Caco-2 (cell line): ENCODE results near the gene GSG1L. TPM values are rescaled to one million over a fixed set of nuclear protein-coding genes. Genes with fewer than 3 reads are reported as not detected.

Source experiments
- BruUV-seq: library from RNA; stranded (reverse); fragments of 400-500 nt; replicated peaks from 2 replicates; lab custom pipeline; 2021; lab: Mats Ljungman, UMichigan
- CTCF ChIA-PET: fragments of 300-600 bp; sonication (Branson Sonifier 250); formaldehyde crosslinking; loops from one replicate; lab custom pipeline; 2022; ENCODE audit warnings: antibody characterized with exemption; lab: Charles Lee
- POLR2A ChIA-PET: fragments of 300-600 bp; sonication (Branson Sonifier 250); formaldehyde crosslinking; loops from one replicate; lab custom pipeline; 2022; ENCODE audit warnings: antibody characterized with exemption; lab: Charles Lee
- DNase-seq, 2 experiments: peaks; one replicate each; pipeline versions ENCODE4 v3.0.0 to v3.0.0-alpha.2; 2020 to 2022
- H3K27me3 ChIP-seq: replicated peaks from 2 replicates; pipeline ENCODE4 v1.6.0; 2011; ENCODE audit warnings: low read length; ENCODE audit not compliant: control insufficient read depth, insufficient read depth
- H3K36me3 ChIP-seq: 2 replicates; pipeline ENCODE4 v1.5.1; 2011; ENCODE audit warnings: low read length; ENCODE audit not compliant: control insufficient read depth, insufficient read depth
- H3K4me1 ChIP-seq: fragments of 250-450 bp; sonication (Bioruptor Pico); 2 replicates; pipeline ENCODE4 v1.5.1; 2020; ENCODE audit warnings: mild to moderate bottlenecking
- H3K4me3 ChIP-seq: 2 replicates; pipeline ENCODE4 v1.5.1; 2011; ENCODE audit warnings: low read depth, mild to moderate bottlenecking, control low read depth, low read length
- H3K9me3 ChIP-seq: fragments of 250-450 bp; sonication (Bioruptor Pico); 2 replicates; pipeline ENCODE4 v1.5.1; 2020; ENCODE audit warnings: mild to moderate bottlenecking, moderate library complexity
- H3K27ac Mint-ChIP-seq: one replicate; pipeline ENCODE4 v1.8.0; 2022; ENCODE audit warnings: mixed read lengths; ENCODE audit not compliant: unreplicated experiment
- H3K27me3 Mint-ChIP-seq: one replicate; pipeline ENCODE4 v1.8.0; 2022; ENCODE audit warnings: mixed read lengths; ENCODE audit not compliant: insufficient read depth, unreplicated experiment
- H3K36me3 Mint-ChIP-seq: one replicate; pipeline ENCODE4 v1.8.0; 2022; ENCODE audit warnings: mild to moderate bottlenecking, mixed read lengths; ENCODE audit not compliant: insufficient read depth, unreplicated experiment
- H3K4me1 Mint-ChIP-seq: one replicate; pipeline ENCODE4 v1.8.0; 2022; ENCODE audit warnings: low read depth, mixed read lengths; ENCODE audit not compliant: unreplicated experiment
- H3K4me3 Mint-ChIP-seq: one replicate; pipeline ENCODE4 v1.8.0; 2022; ENCODE audit warnings: mild to moderate bottlenecking, moderate library complexity, mixed read lengths; ENCODE audit not compliant: unreplicated experiment
- H3K9me3 Mint-ChIP-seq: one replicate; pipeline ENCODE4 v1.8.0; 2022; ENCODE audit warnings: mixed read lengths; ENCODE audit not compliant: unreplicated experiment
- intact Hi-C: fragments of 100-400 bp; cut with micrococcal nuclease; formaldehyde crosslinking; loops from one replicate; pipeline ENCODE4 v1.10.0; 2022; ENCODE audit not compliant: unreplicated experiment
- total RNA-seq: library from RNA; stranded (reverse); gene quantifications from 2 replicates; pipeline ENCODE4 v1.2.3, GENCODE V29; 2022
- TF ChIP-seq, protein P1 (sequence below), 2 experiments: fragments of 200-600 bp in 1 of 2; IDR thresholded peaks; 1 replicate in 1 of 2; 2 replicates in 1 of 2; pipeline versions ENCODE4 v1.5.1 to v1.8.0; 2011 to 2022; ENCODE audit warnings: antibody characterized with exemption in 1 of 2, control low read depth in 1 of 2, inconsistent platforms in 1 of 2, low read depth in 1 of 2, low read length in 1 of 2, mild to moderate bottlenecking in 1 of 2, moderate library complexity in 1 of 2; ENCODE audit not compliant: insufficient read depth in 1 of 2, severe bottlenecking in 1 of 2, unreplicated experiment in 1 of 2

The GSG1L gene
- total RNA-seq, 1 experiment from 2014 or later, result not detected

DNA sequence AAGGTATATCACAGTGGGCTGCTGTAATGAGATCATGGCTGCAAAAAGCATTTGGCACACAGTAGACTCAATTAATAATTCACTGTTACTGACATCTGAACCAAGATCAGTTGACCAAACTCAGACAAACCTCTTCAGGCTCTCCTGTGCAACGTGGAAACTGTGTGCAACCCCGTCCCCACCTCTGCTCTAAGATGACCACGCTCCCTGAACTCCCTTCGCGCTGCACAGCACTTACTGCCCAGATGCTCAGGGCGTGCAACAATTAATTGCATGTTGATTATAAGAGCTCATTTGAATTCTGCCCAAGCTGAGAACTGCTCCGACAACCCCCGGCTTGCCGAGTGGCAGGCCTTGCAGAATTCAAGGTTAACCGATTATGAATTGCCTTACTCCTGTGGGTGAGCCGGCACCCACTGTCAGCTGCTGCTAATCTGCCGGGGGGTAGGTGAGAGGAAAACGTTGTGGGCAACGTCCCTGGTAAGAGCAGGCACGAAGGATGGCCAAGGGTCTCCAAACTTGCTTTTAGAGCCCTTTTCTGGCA is 1.3 kb upstream of the GSG1L start:
- ChIA-PET CTCF (no interaction called here), POLR2A (no interaction called here)
- BruUV-seq, result no TSS peak
- intact Hi-C loops, result no loop called here
- Mint-ChIP-seq H3K4me1 (no peaks in the 10 kb centered on the region), H3K27me3 (peaks cover 22% of the 10 kb centered on the region), H3K4me3 (no peak overlapping the region), H3K9me3 (no peaks in the 10 kb centered on the region), H3K36me3 (no peaks in the 10 kb centered on the region), H3K27ac (no peak overlapping the region)
- Histone ChIP-seq H3K4me1 (no peaks in the 10 kb centered on the region), H3K36me3 (no peaks in the 10 kb centered on the region), H3K4me3 (no peak overlapping the region), H3K9me3 (no peaks in the 10 kb centered on the region), H3K27me3 (no peaks in the 10 kb centered on the region)
- no peak for DNase-seq
- TF ChIP-seq, protein P1, sequence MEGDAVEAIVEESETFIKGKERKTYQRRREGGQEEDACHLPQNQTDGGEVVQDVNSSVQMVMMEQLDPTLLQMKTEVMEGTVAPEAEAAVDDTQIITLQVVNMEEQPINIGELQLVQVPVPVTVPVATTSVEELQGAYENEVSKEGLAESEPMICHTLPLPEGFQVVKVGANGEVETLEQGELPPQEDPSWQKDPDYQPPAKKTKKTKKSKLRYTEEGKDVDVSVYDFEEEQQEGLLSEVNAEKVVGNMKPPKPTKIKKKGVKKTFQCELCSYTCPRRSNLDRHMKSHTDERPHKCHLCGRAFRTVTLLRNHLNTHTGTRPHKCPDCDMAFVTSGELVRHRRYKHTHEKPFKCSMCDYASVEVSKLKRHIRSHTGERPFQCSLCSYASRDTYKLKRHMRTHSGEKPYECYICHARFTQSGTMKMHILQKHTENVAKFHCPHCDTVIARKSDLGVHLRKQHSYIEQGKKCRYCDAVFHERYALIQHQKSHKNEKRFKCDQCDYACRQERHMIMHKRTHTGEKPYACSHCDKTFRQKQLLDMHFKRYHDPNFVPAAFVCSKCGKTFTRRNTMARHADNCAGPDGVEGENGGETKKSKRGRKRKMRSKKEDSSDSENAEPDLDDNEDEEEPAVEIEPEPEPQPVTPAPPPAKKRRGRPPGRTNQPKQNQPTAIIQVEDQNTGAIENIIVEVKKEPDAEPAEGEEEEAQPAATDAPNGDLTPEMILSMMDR (IDR thresholded peaks at IDR 0.05; ENCODE audit: insufficient read depth in 1 of 2, low read depth in 1 of 2, low read length in 1 of 2, severe bottlenecking in 1 of 2, unreplicated experiment in 1 of 2), result no peak

DNA sequence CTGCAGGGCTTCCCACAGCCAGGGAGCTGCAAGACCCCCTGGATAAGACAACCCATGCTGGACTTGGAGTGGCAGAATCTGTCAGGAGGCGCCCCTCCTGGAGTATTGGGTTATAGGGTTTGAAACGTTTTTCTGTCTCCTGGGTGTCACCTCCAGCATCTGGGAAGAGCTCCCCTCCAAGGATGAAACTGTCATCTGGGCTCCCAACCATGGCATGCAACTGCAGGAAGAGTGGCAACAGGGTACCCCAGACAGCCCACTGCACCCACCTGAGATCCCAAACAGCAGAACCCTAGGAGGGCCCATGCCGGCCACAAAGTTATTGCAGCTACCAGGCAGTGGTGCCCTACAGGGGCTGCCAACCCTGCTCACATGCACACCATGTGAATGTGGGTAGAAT is 636 bp upstream of the GSG1L start:
- H3K36me3 Mint-ChIP-seq, result no peaks in the 10 kb centered on the region
- H3K4me3 Mint-ChIP-seq, result no peak overlapping the region
- H3K4me3 ChIP-seq, result no peak overlapping the region
- H3K27ac Mint-ChIP-seq, result no peak overlapping the region
- TF ChIP-seq, protein P1 (IDR thresholded peaks at IDR 0.05; ENCODE audit: insufficient read depth in 1 of 2, low read depth in 1 of 2, low read length in 1 of 2, severe bottlenecking in 1 of 2, unreplicated experiment in 1 of 2), result no peak
- no peaks in the 10 kb centered on the region for H3K36me3 ChIP-seq
- ChIA-PET POLR2A (no interaction called here), CTCF (no interaction called here)
- BruUV-seq, result no TSS peak
- DNase-seq, result no peak
- intact Hi-C loops, result no loop called here
- no peaks in the 10 kb centered on the region for H3K4me1 Mint-ChIP-seq
- H3K9me3 Mint-ChIP-seq, result no peaks in the 10 kb centered on the region
- peaks cover 27% of the 10 kb centered on the region for H3K27me3 Mint-ChIP-seq
- H3K4me1 ChIP-seq, result no peaks in the 10 kb centered on the region
- H3K27me3 ChIP-seq, result no peaks in the 10 kb centered on the region
- H3K9me3 ChIP-seq, result no peaks in the 10 kb centered on the region

DNA sequence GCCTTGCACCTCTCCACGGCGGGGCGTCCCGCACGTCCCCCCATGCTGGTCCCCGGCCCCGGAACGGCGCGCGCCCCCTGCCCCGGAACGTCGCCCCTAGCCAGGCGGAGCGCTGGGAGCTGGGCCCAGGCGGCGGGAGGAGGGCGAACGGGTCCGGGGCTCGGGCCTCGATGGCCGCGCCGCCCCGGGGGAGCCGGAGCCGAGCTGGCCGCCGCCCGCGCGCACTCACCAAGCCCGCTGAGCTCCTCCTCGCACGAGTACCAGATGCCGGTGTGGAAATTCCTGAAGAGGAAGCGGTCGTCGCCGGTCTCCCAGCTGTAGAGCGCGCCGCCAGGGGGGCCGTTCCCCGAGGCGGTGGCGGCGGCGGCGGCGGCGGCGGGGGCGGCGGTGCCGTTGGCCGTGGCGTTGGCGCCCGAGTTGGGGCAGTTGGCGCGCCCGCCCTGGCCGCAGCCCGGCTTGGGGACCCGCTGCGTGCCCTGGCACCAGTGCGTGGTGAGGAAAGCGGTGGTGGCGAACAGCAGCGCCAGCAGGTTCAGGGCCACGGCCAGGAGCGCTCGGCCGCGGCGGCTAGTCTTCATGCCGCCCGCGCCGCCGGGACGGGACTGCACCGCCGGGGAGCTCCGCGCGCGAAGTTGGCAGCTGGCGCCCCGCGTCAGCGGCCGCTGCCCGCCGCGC is 530 bp downstream of the GSG1L start:
- intact Hi-C loops, result no loop called here
- TF ChIP-seq, protein P1 (IDR thresholded peaks at IDR 0.05; ENCODE audit: insufficient read depth in 1 of 2, low read depth in 1 of 2, low read length in 1 of 2, severe bottlenecking in 1 of 2, unreplicated experiment in 1 of 2), result no peak
- Mint-ChIP-seq H3K27ac (no peak overlapping the region), H3K4me1 (no peaks in the 10 kb centered on the region), H3K9me3 (no peaks in the 10 kb centered on the region), H3K36me3 (no peaks in the 10 kb centered on the region), H3K27me3 (peaks cover 32% of the 10 kb centered on the region), H3K4me3 (no peak overlapping the region)
- Histone ChIP-seq H3K27me3 (no peaks in the 10 kb centered on the region), H3K4me3 (no peak overlapping the region), H3K36me3 (no peaks in the 10 kb centered on the region), H3K9me3 (no peaks in the 10 kb centered on the region), H3K4me1 (no peaks in the 10 kb centered on the region)
- no TSS peak for BruUV-seq
- DNase-seq, result no peak
- ChIA-PET POLR2A (no interaction called here), CTCF (no interaction called here)
